K562 treated with DMSO at 1 percent for 24 hours (cell line): Measurements from ENCODE around the gene HRCT1. TPM values are rescaled to one million over a fixed set of nuclear protein-coding genes. Genes with fewer than 3 reads are reported as not detected.

Source experiments
- total RNA-seq: library from RNA; unstranded; fragments of 300-600 nt; gene quantifications from 2 replicates; pipeline ENCODE4 v1.2.3, GENCODE V29; 2022; ENCODE audit warnings: low read depth; ENCODE audit not compliant: insufficient read depth

The HRCT1 gene
- not detected in 2 replicates for total RNA-seq

GRCh38 chr9:35905912-35906679, at the start of gene HRCT1:
TSS of gene HRCT1 (plus strand) at chr9:35906202. CDS start at chr9:35906288, 86 bp downstream.

GRCh38 chr9:35870351-35870923, 35.6 kb upstream of the HRCT1 start, which contains the start of gene OR13J1:
TSS of gene OR13J1 (minus strand) at chr9:35870401. CDS start at chr9:35870401, 0 bp downstream.

GRCh38 chr9:35909274-35909673, 3.3 kb downstream of the HRCT1 start, which contains the start of gene SPAAR:
TSS of gene SPAAR (plus strand) at chr9:35909490. CDS start at chr9:35910464, 974 bp downstream.

Other genes starting within 250 kb of the HRCT1 start
- not detected in 2 replicates for gene RMRP, start 248.2 kb upstream of the HRCT1 start, total RNA-seq
- gene CCDC107, start 247.9 kb upstream of the HRCT1 start, total RNA-seq, result 15.5 and 17.2 TPM in 2 replicates
- gene ARHGEF39, start 241.0 kb upstream of the HRCT1 start, total RNA-seq, result 13.1 and 14.4 TPM in 2 replicates
- 1.00 and 1.4 TPM in 2 replicates for gene CA9, start 232.3 kb upstream of the HRCT1 start, total RNA-seq
- 3.6 and 3.9 TPM in 2 replicates for gene TPM2, start 216.3 kb upstream of the HRCT1 start, total RNA-seq
- gene TLN1, start 174.0 kb upstream of the HRCT1 start, total RNA-seq, result 148 and 181 TPM in 2 replicates
- 38.0 and 39.4 TPM in 2 replicates for gene CREB3, start 173.5 kb upstream of the HRCT1 start, total RNA-seq
- gene GBA2, start 157.0 kb upstream of the HRCT1 start, total RNA-seq, result 54.5 and 57.4 TPM in 2 replicates
- gene RGP1, start 156.9 kb upstream of the HRCT1 start, total RNA-seq, result 12.6 and 13.9 TPM in 2 replicates
- gene MSMP, start 151.9 kb upstream of the HRCT1 start, total RNA-seq, result not detected in 2 replicates
- 3.9 TPM in 2 replicates for gene NPR2, start 114.6 kb upstream of the HRCT1 start, total RNA-seq
- not detected in 2 replicates for gene SPAG8, start 93.9 kb upstream of the HRCT1 start, total RNA-seq
- gene HINT2, start 91.2 kb upstream of the HRCT1 start, total RNA-seq, result 101 and 102 TPM in 2 replicates
- gene FAM221B, start 77.5 kb upstream of the HRCT1 start, total RNA-seq, result not detected in 2 replicates
- gene TMEM8B, start 77.0 kb upstream of the HRCT1 start, total RNA-seq, result 7.2 and 8.5 TPM in 2 replicates
- not detected in 2 replicates for gene OR13J1, start 35.8 kb upstream of the HRCT1 start, total RNA-seq
- not detected in 2 replicates for gene SPAAR, start 3.3 kb downstream of the HRCT1 start, total RNA-seq
- gene OR2S2, start 52.0 kb downstream of the HRCT1 start, total RNA-seq, result not detected in 2 replicates
- gene RECK, start 130.7 kb downstream of the HRCT1 start, total RNA-seq, result 0.28 and 0.42 TPM in 2 replicates
- gene GLIPR2, start 230.5 kb downstream of the HRCT1 start, total RNA-seq, result 5.1 and 7.3 TPM in 2 replicates